PC-3 (cell line): ENCODE results near the gene ITK. TPM values are rescaled to one million over a fixed set of nuclear protein-coding genes. Genes with fewer than 3 reads are reported as not detected.

Source experiments
- ATAC-seq: fragments of 200-7000 bp; cut with Tn5 transposase; 2 replicates; pipeline ENCODE4 v1.9.1; 2020; ENCODE audit warnings: mild to moderate bottlenecking, moderate library complexity
- BruUV-seq: library from RNA; stranded (reverse); fragments of 400-500 nt; replicated peaks from 2 replicates; lab custom pipeline; 2021; lab: Mats Ljungman, UMichigan
- CTCF ChIA-PET: fragments of 300-600 bp; sonication (Branson Sonifier 250); formaldehyde crosslinking; loops from one replicate; lab custom pipeline; 2022; ENCODE audit warnings: antibody characterized with exemption; lab: Charles Lee
- POLR2A ChIA-PET: fragments of 300-600 bp; sonication (Branson Sonifier 250); formaldehyde crosslinking; loops from one replicate; lab custom pipeline; 2022; ENCODE audit warnings: antibody characterized with exemption; ENCODE audit not compliant: unreplicated experiment; lab: Charles Lee
- DNase-seq: peaks from one replicate; pipeline ENCODE4 v3.0.0-alpha.2; 2015
- H2AFZ ChIP-seq: fragments of 300-600 bp; sonication (generic); 2 replicates; pipeline ENCODE4 v1.6.0; 2016; ENCODE audit warnings: antibody characterized with exemption, low read length
- H3F3A ChIP-seq: fragments of 300-600 bp; sonication (generic); one replicate; pipeline ENCODE4 v1.6.0; 2017; ENCODE audit warnings: antibody characterized with exemption, low read length, control low read depth, mild to moderate bottlenecking; ENCODE audit not compliant: unreplicated experiment
- H3K27ac ChIP-seq: fragments of 300-600 bp; sonication (generic); 2 replicates; pipeline ENCODE4 v1.5.1; 2016; ENCODE audit warnings: mild to moderate bottlenecking, low read length
- H3K27me3 ChIP-seq: fragments of 300-600 bp; sonication (generic); 2 replicates; pipeline ENCODE4 v1.6.1; 2016; ENCODE audit warnings: low read length, mixed read lengths
- H3K36me3 ChIP-seq: fragments of 300-600 bp; sonication (generic); 2 replicates; pipeline ENCODE4 v1.6.1; 2016; ENCODE audit warnings: low read depth, mixed run types, low read length, mixed read lengths
- H3K4me1 ChIP-seq: fragments of 300-600 bp; sonication (generic); 2 replicates; pipeline ENCODE4 v1.5.1; 2016; ENCODE audit warnings: low read length; ENCODE audit not compliant: insufficient read depth
- H3K4me2 ChIP-seq: fragments of 300-600 bp; sonication (generic); 2 replicates; pipeline ENCODE4 v1.6.0; 2016; ENCODE audit warnings: low read length
- H3K4me3 ChIP-seq: fragments of 300-600 bp; sonication (generic); 2 replicates; pipeline ENCODE4 v1.5.1; 2016; ENCODE audit warnings: mild to moderate bottlenecking, low read length, mixed read lengths
- H3K79me2 ChIP-seq: fragments of 300-600 bp; sonication (generic); 2 replicates; pipeline ENCODE4 v1.6.1; 2017; ENCODE audit warnings: low read length, mixed read lengths
- H3K9ac ChIP-seq: fragments of 300-600 bp; sonication (generic); 2 replicates; pipeline ENCODE4 v1.6.0; 2016; ENCODE audit warnings: mild to moderate bottlenecking, low read length
- H3K9me2 ChIP-seq: fragments of 300-600 bp; sonication (generic); replicated peaks from 2 replicates; pipeline ENCODE4 v1.6.1; 2016; ENCODE audit warnings: mixed run types, low read length, mixed read lengths
- H3K9me3 ChIP-seq: fragments of 300-600 bp; sonication (generic); 2 replicates; pipeline ENCODE4 v1.6.1; 2016; ENCODE audit warnings: low read length, mixed read lengths
- H4K20me1 ChIP-seq: fragments of 300-600 bp; sonication (generic); 2 replicates; pipeline ENCODE4 v1.6.1; 2016; ENCODE audit warnings: low read length, mixed read lengths
- CTCF ChIP-seq: fragments of 300-600 bp; sonication (generic); conservative IDR thresholded peaks from 2 replicates; pipeline ENCODE4 v1.5.1; 2017; ENCODE audit warnings: antibody characterized with exemption, low read depth, mild to moderate bottlenecking, low read length
- EZH2 ChIP-seq: fragments of 300-600 bp; sonication (generic); IDR thresholded peaks from one replicate; pipeline ENCODE4 v1.6.1; 2017; ENCODE audit warnings: antibody characterized with exemption, mild to moderate bottlenecking, low read length; ENCODE audit not compliant: unreplicated experiment
- EZH2phosphoT487 ChIP-seq: fragments of 300-600 bp; sonication (generic); IDR thresholded peaks from 2 replicates; pipeline ENCODE4 v1.6.1; 2018; ENCODE audit warnings: mild to moderate bottlenecking, antibody characterized with exemption, low read length, borderline replicate concordance
- intact Hi-C: fragments of 100-400 bp; cut with micrococcal nuclease; formaldehyde crosslinking; loops from 2 replicates; pipeline ENCODE4 v1.9.0; 2023
- total RNA-seq: library from RNA; depleted of rRNA; stranded (reverse); fragments of >200 nt; gene quantifications from 2 replicates; pipeline ENCODE4 v1.2.3, GENCODE V29; 2014

Gene ITK
- total RNA-seq, 1 experiment from 2014 or later = 0.69 TPM

- CTCF ChIA-PET = no interaction called here
- DNase-seq = no peak
- no peak for TF ChIP-seq EZH2
- TF ChIP-seq EZH2phosphoT487 = no peak
- TF ChIP-seq CTCF = no peak
These were observed 31.7 kb downstream of the ITK start for GRCh38 chr5:157212307-157212706.

GRCh38 chr5:157213527-157214243 lies 33.0 kb downstream of the ITK start:
- intact Hi-C loops = no loop called here
- DNase-seq (no peak), ATAC-seq (no peak)
- Histone ChIP-seq H3K4me1 (no peaks in the 10 kb centered on the region), H3K79me2 (no peaks in the 10 kb centered on the region), H3K9ac (no peak overlapping the region), H3K9me3 (no peaks in the 10 kb centered on the region), H2AFZ (no peak overlapping the region), H3F3A (no peaks in the 10 kb centered on the region), H4K20me1 (no peaks in the 10 kb centered on the region), H3K4me3 (no peak overlapping the region), H3K27me3 (peaks cover 18% of the 10 kb centered on the region), H3K9me2 (no peaks in the 10 kb centered on the region), H3K36me3 (no peaks in the 10 kb centered on the region), H3K27ac (no peak overlapping the region), H3K4me2 (no peak overlapping the region)
- CTCF ChIA-PET = no interaction called here
- POLR2A ChIA-PET = no interaction called here
- no TSS peak for BruUV-seq
- no peak for TF ChIP-seq CTCF
- TF ChIP-seq EZH2 = no peak
- TF ChIP-seq EZH2phosphoT487 = no peak

More at GRCh38 chr5:157212307-157212706, 31.7 kb downstream of the ITK start:
- Histone ChIP-seq H3K4me3 (no peak overlapping the region), H4K20me1 (no peaks in the 10 kb centered on the region), H3K27me3 (peaks cover 29% of the 10 kb centered on the region), H3K4me2 (no peak overlapping the region), H3K79me2 (no peaks in the 10 kb centered on the region), H3K9me3 (no peaks in the 10 kb centered on the region), H3K9ac (no peak overlapping the region), H3K4me1 (no peaks in the 10 kb centered on the region), H3K36me3 (no peaks in the 10 kb centered on the region), H3K9me2 (no peaks in the 10 kb centered on the region), H3K27ac (no peak overlapping the region), H2AFZ (no peak overlapping the region), H3F3A (no peaks in the 10 kb centered on the region)
- POLR2A ChIA-PET = interaction anchor here (0.6 kb wide), 1 partner anchor 469 kb away, joined by 3 read pairs; no protein-coding TSS in a partner anchor
- no peak for ATAC-seq
- BruUV-seq = no TSS peak
- intact Hi-C loops = no loop called here

GRCh38 chr5:157214415-157214814 lies 33.8 kb downstream of the ITK start:
- BruUV-seq = no TSS peak
- Histone ChIP-seq H2AFZ (no peak overlapping the region), H3K79me2 (no peaks in the 10 kb centered on the region), H3K4me2 (no peak overlapping the region), H3K4me3 (no peak overlapping the region), H3K4me1 (no peaks in the 10 kb centered on the region), H3K27me3 (peaks cover 12% of the 10 kb centered on the region; the same call in 1 of the 2 replicates), H3K27ac (no peak overlapping the region), H3F3A (no peaks in the 10 kb centered on the region), H3K36me3 (no peaks in the 10 kb centered on the region), H3K9me2 (no peaks in the 10 kb centered on the region), H3K9me3 (no peaks in the 10 kb centered on the region), H3K9ac (no peak overlapping the region), H4K20me1 (no peaks in the 10 kb centered on the region)
- intact Hi-C loops = no loop called here
- no peak for DNase-seq
- ChIA-PET CTCF (no interaction called here), POLR2A (no interaction called here)
- no peak for ATAC-seq
- no peak for TF ChIP-seq CTCF
- no peak for TF ChIP-seq EZH2
- no peak for TF ChIP-seq EZH2phosphoT487
